ENCODE measurements around the gene HPCAL1.

Gene HPCAL1

GRCh38 chr2:10343191-10343590 lies 40.5 kb downstream of the HPCAL1 start:
- Histone ChIP-seq H3K9me2 (replicated peaks; ENCODE audit: control insufficient read depth, low read length) (no peaks in the 10 kb centered on the region), H3K4me1 (ENCODE audit: control insufficient read depth, low read length) (peaks cover 11% of the 10 kb centered on the region), H3F3A (ENCODE audit: control insufficient read depth, insufficient read depth) (no peaks in the 10 kb centered on the region), H3K27me3 (ENCODE audit: control insufficient read depth, low read length) (no peaks in the 10 kb centered on the region), H3K79me2 (ENCODE audit: control insufficient read depth, low read length) (no peaks in the 10 kb centered on the region), H3K4me2 (ENCODE audit: low read length) (no peak overlapping the region), H3K4me3 (ENCODE audit: low read length) (no peak overlapping the region), H3K27ac (ENCODE audit: low read depth, low read length) (no peak overlapping the region), H3K36me3 (ENCODE audit: control insufficient read depth, low read length) (no peaks in the 10 kb centered on the region), H4K20me1 (ENCODE audit: control insufficient read depth, insufficient read depth, low read depth, low read length) (no peaks in the 10 kb centered on the region), H3K9me3 (ENCODE audit: control insufficient read depth, insufficient read depth, low read length) (no peaks in the 10 kb centered on the region)
- no peak for TF ChIP-seq EZH2phosphoT487 (IDR thresholded peaks at IDR 0.05; ENCODE audit: borderline replicate concordance, low read length)
- no peak for TF ChIP-seq CTCF (IDR thresholded peaks at IDR 0.05; ENCODE audit: low read depth, low read length, poor library complexity, severe bottlenecking)

- H3K4me3 ChIP-seq (ENCODE audit: low read length) = no peak overlapping the region
- no peak for TF ChIP-seq EZH2phosphoT487 (IDR thresholded peaks at IDR 0.05; ENCODE audit: borderline replicate concordance, low read length)
- TF ChIP-seq CTCF (IDR thresholded peaks at IDR 0.05; ENCODE audit: low read depth, low read length, poor library complexity, severe bottlenecking) = no peak
- no peaks in the 10 kb centered on the region for H3K9me3 ChIP-seq (ENCODE audit: control insufficient read depth, insufficient read depth, low read length)
- H3K27ac ChIP-seq (ENCODE audit: low read depth, low read length) = no peak overlapping the region
- H4K20me1 ChIP-seq (ENCODE audit: control insufficient read depth, insufficient read depth, low read depth, low read length) = no peaks in the 10 kb centered on the region
- H3K4me1 ChIP-seq (ENCODE audit: control insufficient read depth, low read length) = peaks cover 11% of the 10 kb centered on the region
- no peaks in the 10 kb centered on the region for H3F3A ChIP-seq (ENCODE audit: control insufficient read depth, insufficient read depth)
- H3K27me3 ChIP-seq (ENCODE audit: control insufficient read depth, low read length) = no peaks in the 10 kb centered on the region
- no peak overlapping the region for H3K4me2 ChIP-seq (ENCODE audit: low read length)
- H3K36me3 ChIP-seq (ENCODE audit: control insufficient read depth, low read length) = no peaks in the 10 kb centered on the region
- no peaks in the 10 kb centered on the region for H3K79me2 ChIP-seq (ENCODE audit: control insufficient read depth, low read length)
- H3K9me2 ChIP-seq (replicated peaks; ENCODE audit: control insufficient read depth, low read length) = no peaks in the 10 kb centered on the region
Observed at GRCh38 chr2:10343658-10344057, 41.0 kb downstream of the HPCAL1 start.

- Histone ChIP-seq H3K9me2 (replicated peaks; ENCODE audit: control insufficient read depth, low read length) (no peaks in the 10 kb centered on the region), H3K4me3 (ENCODE audit: low read length) (no peak overlapping the region), H3K27ac (ENCODE audit: low read depth, low read length) (no peak overlapping the region), H4K20me1 (ENCODE audit: control insufficient read depth, insufficient read depth, low read depth, low read length) (no peaks in the 10 kb centered on the region), H3F3A (ENCODE audit: control insufficient read depth, insufficient read depth) (no peaks in the 10 kb centered on the region), H3K4me2 (ENCODE audit: low read length) (0 out of 2 replicates have a peak overlapping the region, but pooled peaks have one; percentile 11), H3K4me1 (ENCODE audit: control insufficient read depth, low read length) (peaks cover 11% of the 10 kb centered on the region), H3K27me3 (ENCODE audit: control insufficient read depth, low read length) (no peaks in the 10 kb centered on the region), H3K9me3 (ENCODE audit: control insufficient read depth, insufficient read depth, low read length) (no peaks in the 10 kb centered on the region), H3K36me3 (ENCODE audit: control insufficient read depth, low read length) (no peaks in the 10 kb centered on the region), H3K79me2 (ENCODE audit: control insufficient read depth, low read length) (no peaks in the 10 kb centered on the region)
- no peak for TF ChIP-seq EZH2phosphoT487 (IDR thresholded peaks at IDR 0.05; ENCODE audit: borderline replicate concordance, low read length)
- no peak for TF ChIP-seq CTCF (IDR thresholded peaks at IDR 0.05; ENCODE audit: low read depth, low read length, poor library complexity, severe bottlenecking)
Observed at GRCh38 chr2:10344105-10345066, 41.7 kb downstream of the HPCAL1 start.
